Stimulated activated CD4-positive, alpha-beta T cell treated with anti-CD3 and anti-CD28 coated beads, TNF-alpha, amount 100 ng/mL, for 48 hours (primary cell): ENCODE measurements around the gene ROR2.

Experiments
- DNase-seq, 3 donors: peaks; one replicate each; pipeline ENCODE4 v3.0.0-alpha.2; 2020; ENCODE audit warnings: low read depth in 3 of 3

ROR2 gene

GRCh38 chr9:91900797-91901177, 49.2 kb downstream of the ROR2 start:
- no peak for DNase-seq

- no peak for DNase-seq
Observed at GRCh38 chr9:91900055-91900796, 49.8 kb downstream of the ROR2 start.

GRCh38 chr9:91899594-91899993, 50.4 kb downstream of the ROR2 start:
- DNase-seq, result no peak

GRCh38 chr9:91899219-91899563, 50.8 kb downstream of the ROR2 start:
- no peak for DNase-seq

- DNase-seq, result no peak
Observed at GRCh38 chr9:91898451-91899218, 51.4 kb downstream of the ROR2 start.

GRCh38 chr9:91897201-91897600, 52.8 kb downstream of the ROR2 start:
- no peak for DNase-seq

- DNase-seq, result no peak
Observed at GRCh38 chr9:91896513-91897121, 53.4 kb downstream of the ROR2 start.

GRCh38 chr9:91896097-91896496, 53.9 kb downstream of the ROR2 start:
- no peak for DNase-seq

- no peak for DNase-seq
Observed at GRCh38 chr9:91894536-91894935, 55.5 kb downstream of the ROR2 start.

GRCh38 chr9:91894023-91894422, 56.0 kb downstream of the ROR2 start:
- no peak for DNase-seq

GRCh38 chr9:91891915-91892314, 58.1 kb downstream of the ROR2 start:
- DNase-seq, result no peak

GRCh38 chr9:91890662-91891061, 59.4 kb downstream of the ROR2 start:
- no peak for DNase-seq

GRCh38 chr9:91889161-91889911, 60.7 kb downstream of the ROR2 start:
- DNase-seq, result no peak

GRCh38 chr9:91886414-91887076, 63.5 kb downstream of the ROR2 start:
- no peak for DNase-seq

- DNase-seq, result no peak
Observed at GRCh38 chr9:91885746-91886413, 64.1 kb downstream of the ROR2 start.

GRCh38 chr9:91884696-91885687, 65.0 kb downstream of the ROR2 start:
- no peak for DNase-seq

GRCh38 chr9:91884153-91884552, 65.9 kb downstream of the ROR2 start:
- no peak for DNase-seq

GRCh38 chr9:91883503-91883902, 66.5 kb downstream of the ROR2 start:
- DNase-seq, result no peak

GRCh38 chr9:91882627-91883026, 67.4 kb downstream of the ROR2 start:
- no peak for DNase-seq

- no peak for DNase-seq
Observed at GRCh38 chr9:91880378-91880972, 69.6 kb downstream of the ROR2 start.
